Activated CD4-positive, CD25-positive, alpha-beta regulatory T cell treated with anti-CD3 and anti-CD28 coated beads, Interleukin-2, amount 50 U/mL, for 24 hours (primary cell): Measurements from ENCODE around the gene S100A3.
"Not testable (repeated sequence)": the region's sequence is repeated elsewhere in the genome, so short reads cannot be mapped to it uniquely, and the experiment has no call there.

Source experiments
- ATAC-seq, 2 donors: fragments of 150-1000 bp; cut with Tn5 transposase; one replicate each; pipeline ENCODE4 v1.10.0; 2021; ENCODE audit warnings: mild to moderate bottlenecking in 1 of 2, moderate library complexity in 1 of 2

S100A3 gene, protein sequence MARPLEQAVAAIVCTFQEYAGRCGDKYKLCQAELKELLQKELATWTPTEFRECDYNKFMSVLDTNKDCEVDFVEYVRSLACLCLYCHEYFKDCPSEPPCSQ

DNA sequence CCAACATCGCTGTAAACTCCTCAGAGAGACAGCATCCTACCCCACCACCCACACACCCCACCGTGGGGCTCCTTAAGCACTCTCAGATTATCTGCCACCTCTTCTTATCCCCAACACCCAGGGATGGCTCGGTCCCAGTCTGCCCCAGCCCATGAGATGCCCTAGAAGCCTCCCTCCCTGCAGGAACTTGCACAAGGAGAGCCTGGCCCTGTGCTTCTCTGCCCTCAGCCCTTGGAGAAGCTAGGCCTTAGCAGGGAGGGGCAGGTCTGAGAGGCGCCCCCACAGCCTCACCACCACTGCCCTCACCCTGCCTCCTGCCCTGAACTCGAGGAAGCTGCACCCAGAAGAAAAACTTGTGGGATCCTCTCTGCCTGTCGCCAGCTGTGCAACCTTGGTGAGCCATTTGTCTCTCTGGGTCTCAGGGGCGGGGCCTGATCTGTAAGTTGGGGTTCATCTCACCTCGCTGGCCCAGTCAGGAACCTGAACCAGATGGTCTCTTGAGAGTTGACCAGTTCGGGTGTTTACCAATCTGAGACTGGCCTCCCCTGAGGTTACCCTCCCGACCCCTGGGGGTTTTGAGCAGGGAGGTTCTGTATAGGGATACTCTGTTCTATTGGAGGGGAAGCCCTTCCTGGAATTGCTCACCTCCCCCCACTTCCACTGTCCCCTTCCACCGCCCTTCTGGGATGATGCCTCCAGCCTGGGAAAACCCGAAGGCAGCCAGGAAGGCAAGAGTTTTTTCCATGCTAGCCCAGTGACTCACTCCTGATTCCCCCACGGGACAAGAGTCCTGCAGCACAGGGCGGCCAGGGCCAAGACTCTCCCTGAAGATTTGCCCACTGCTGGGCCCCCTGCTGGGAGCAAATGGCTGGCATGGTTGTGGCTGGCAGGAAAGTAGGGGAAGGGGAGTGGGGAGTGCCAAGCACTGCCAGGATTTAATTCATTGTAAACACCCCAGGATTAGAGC lies at the start of gene S100A3:
Gene S100A3 (minus strand): TSS at position 537 of the 967 bp plus-strand sequence. CDS start 773 bp downstream, outside the sequence.
- ATAC-seq, result no peak

DNA sequence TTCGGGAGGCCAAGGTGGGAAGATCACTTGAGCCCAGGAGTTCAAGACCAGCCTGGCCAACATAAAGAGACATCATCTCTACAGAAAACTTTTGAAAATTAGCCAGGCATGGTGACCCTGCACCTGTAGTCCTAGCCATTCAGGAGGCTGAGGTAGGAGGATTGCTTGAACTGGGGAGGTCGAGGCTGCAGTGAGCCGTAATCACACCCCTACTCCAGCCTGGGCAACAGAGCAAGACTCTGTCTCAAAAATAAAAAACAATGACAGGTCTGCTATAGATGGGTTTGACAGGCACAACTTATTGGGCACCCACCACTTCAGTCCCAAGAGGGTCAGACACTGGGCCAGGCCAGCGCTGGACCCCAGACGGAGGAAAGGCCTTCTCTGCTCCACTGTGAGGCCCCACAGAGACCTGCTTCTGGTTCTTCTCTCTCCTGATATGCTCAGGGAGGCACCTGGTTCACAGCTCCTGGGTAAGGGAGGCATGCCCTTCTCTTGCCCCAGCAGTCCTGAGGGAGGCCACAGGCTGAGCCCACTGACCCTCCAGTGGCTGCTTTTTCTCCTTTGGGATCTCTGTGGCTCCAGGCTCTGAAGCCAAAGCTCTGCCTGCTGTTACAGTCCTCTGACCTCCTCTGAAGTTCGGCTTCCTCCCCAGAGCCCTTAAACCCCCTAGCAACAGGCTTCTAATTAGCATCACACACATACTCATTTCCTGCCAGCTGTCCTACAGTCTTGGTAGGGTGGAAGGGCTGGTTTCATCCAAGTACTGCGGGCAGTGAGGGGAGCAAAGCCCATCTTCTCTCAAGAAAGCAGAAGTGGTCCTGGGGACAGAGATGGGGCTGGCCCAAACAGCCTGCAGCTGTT lies 49.5 kb upstream of the S100A3 start:
- peak; percentile 72 to 83 for ATAC-seq

DNA sequence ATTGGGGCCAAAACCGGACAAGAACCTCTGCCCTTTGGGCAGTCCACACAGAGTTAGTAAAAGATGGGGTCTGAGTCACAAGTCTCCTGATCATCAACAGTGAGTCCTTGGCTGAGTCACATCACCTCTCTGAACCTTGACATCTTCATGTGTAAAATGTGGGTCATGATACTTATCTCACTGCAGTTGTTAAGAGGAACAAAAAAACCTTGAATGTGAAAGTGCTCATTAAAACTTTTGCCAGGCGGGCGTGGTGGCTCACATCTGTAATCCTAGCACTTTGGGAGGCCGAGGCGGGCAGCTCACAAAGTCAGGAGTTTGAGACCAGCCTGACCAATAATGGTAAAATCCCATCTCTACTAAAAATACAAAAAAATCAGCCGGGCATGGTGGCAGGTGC lies 48.1 kb upstream of the S100A3 start:
- peak; percentile 87 to 98 for ATAC-seq

DNA sequence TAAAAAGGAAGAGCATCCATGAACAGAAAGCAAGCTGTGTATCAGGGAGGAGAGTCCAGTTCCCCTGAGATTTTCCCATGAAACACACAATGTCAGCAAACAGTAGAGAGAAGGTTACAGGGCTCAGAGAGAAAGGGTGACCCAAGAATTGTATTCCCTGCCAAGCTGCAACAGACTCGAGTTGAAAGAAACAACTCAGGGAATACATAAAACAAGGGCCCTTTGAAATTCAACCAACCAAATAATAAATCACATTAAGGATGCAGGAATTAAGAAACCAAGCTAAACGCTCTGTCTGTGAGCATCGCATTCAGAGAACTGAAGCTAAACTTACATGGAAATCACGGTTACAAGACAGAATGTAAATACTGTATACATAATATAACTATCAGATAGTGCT lies 43.7 kb upstream of the S100A3 start:
- ATAC-seq, result no peak

DNA sequence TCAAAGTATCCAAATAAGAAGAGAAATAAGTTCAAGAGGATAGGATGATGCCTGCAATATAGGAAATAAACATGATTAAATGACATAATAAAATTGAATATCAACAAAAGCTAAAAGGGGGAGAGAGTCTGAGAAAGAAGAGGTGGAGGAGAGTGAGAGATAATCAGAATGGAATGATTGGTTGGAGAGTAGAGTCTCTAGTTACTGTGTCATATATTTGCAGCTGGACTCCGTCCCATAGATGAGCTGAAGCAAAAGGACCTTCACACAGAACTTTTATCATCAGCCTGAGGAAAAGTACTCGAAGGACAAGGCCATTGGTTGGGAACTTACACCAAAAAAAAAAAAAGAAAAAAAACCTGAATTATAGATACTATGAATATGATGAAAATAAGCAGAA lies 39.4 kb upstream of the S100A3 start:
- ATAC-seq, result no peak

DNA sequence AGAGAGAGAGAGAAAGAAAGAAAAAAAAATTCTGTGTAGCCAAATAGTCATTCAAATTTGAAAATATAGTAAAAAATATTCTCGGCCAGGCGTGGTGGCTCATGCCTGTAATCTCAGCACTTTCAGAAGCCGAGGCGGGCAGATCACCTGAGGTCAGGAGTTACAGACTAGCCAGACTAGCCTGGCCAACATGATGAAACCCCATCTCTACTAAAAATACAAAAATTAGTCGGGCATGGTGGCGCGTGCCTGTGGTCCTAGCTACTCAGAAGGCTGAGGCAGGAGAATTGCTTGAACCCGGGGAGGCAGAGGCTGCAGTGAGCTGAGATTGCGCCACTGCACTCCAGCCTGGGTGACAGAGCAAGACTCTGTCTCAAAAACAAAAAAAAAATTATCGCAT lies 39.0 kb upstream of the S100A3 start:
- ATAC-seq, result not testable (repeated sequence)

DNA sequence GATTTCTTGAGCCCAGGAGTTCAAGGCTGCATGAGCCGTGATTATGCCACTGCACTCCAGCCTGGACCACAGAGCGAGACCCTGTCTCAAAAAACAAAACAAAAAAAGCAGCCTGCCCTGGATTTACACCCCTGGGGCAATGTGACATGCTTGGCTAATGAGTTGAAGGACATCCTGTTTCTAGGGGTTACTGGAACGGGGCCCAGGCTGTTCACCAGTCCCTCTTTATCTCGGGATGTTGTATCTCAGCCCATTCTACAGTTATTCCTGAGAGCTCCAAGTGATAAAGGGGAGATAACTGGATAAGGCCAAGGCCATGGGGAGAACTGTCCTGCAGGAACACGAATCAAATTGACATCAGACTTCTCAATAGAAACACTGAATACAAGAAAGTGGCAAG lies 38.3 kb upstream of the S100A3 start:
- ATAC-seq, result no peak

DNA sequence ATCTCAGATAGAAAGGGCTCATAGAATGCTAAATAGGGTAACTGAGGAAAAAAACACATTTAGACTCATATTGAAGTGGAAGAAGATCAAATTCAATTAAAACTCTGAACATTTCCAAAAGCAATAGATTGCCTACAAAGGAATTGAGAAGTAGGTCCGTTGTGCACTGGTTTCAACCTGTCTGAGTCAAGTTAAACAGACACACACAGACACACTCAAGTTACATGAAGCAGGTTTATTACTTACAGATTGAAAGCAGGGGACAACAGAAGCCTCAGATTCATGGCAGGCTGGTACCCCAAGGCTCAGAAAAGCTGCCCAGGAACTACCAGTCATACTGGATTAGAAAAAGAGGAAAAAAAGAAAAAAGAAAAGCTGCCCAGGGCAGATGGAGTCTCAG lies 37.3 kb upstream of the S100A3 start:
- ATAC-seq, result no peak

DNA sequence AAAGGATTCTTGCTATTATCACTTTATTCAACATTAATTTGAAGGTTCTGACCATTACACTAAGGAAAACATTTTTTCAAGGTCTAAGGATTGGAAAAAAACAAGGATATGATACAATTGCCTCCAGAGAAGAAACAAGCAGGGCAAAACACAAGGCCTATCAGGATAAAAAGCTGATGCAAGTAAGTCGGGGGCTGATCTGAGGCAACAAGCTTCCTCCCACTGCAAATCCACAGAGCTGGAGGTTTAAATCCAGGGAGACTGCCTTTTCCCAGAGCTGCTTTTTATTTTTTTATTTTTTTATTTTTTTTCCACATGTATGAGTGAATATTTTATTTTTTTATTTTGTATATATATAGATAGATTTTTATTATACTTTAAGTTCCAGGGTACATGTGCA lies 35.9 kb upstream of the S100A3 start:
- ATAC-seq, result no peak

DNA sequence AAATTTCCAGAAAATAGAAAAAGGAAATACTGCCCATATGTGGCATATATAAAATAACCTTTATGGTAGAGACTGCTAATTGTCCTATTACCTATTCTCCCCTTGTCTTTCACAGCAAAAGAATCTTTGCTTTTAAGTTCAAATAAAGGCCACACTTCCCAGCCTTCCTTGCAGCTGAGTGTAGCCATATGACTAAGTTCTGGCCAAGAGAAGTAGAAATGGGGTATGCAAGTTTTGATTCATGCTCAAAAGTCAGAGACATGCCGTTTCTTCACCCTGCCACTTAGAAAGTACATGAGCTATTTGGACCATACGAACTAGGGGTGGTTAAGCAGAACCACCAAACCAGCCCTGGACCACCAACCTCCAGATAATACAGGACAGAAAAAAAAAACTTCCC lies 34.9 kb upstream of the S100A3 start:
- ATAC-seq, result no peak

DNA sequence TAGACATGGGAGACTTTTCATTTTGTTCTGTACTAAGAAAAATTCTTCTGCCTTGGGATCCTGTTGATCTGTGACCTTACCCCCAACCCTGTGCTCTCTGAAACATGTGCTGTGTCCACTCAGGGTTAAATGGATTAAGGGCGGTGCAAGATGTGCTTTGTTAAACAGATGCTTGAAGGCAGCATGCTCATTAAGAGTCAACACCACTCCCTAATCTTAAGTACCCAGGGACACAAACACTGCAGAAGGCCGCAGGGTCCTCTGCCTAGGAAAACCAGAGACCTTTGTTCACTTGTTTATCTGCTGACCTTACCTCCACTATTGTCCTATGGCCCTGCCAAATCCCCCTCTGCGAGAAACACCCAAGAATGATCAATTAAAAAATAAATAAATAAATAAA lies 34.5 kb upstream of the S100A3 start:
- ATAC-seq, result not testable (repeated sequence)

DNA sequence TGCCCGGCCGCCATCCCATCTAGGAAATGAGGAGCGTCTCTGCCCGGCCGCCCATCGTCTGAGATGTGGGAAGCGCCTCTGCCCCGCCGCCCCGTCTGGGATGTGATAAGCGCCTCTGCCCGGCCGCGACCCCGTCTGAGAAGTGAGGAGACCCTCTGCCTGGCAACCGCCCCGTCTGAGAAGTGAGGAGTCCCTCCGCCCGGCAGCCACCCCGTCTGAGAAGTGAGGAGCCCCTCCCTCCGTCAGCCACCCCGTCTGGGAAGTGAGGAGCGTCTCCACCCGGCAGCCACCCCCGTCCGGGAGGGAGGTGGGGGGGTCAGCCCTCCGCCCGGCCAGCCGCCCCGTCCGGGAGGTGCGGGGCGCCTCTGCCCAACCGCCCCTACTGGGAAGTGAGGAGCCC lies 33.8 kb upstream of the S100A3 start:
- ATAC-seq, result not testable (repeated sequence)

DNA sequence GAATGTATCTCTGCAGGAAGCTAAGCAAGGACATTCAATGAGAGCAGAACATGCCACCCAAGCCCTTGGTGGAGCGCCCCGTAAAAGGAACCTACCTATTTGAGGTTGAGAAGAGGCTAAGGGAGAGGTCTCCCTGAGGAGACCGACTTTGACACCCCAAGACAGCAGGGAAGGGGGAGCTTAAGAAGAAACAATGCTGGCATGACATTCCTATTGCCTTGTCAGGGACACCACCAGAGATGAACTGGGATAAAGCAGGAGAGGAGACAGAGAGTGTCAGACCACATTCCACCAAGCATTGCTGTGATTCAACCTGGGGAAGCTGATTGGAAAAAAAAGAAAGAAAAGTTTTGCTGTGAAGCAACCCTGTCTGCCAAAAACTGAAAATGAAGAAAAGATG lies 29.9 kb upstream of the S100A3 start:
- ATAC-seq, result no peak

DNA sequence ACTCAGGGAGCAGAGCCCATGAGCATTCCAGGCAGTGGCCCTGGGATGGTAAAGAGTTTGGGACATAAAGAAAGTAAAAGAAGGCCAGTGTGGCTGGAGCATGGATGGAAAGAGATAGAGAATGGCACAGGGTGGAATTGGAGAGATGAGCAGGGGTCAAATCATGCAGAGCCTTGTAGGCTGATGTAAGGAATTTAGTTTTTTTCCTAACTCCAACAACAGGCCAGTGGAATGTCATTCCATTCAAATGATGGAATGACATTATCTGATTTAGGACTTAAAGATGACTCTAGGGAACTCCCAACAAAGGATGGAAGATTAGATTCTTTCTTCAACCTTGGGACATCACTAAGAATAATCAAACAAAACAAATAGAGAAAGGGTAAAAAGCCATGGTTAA lies 29.4 kb upstream of the S100A3 start:
- ATAC-seq, result no peak

DNA sequence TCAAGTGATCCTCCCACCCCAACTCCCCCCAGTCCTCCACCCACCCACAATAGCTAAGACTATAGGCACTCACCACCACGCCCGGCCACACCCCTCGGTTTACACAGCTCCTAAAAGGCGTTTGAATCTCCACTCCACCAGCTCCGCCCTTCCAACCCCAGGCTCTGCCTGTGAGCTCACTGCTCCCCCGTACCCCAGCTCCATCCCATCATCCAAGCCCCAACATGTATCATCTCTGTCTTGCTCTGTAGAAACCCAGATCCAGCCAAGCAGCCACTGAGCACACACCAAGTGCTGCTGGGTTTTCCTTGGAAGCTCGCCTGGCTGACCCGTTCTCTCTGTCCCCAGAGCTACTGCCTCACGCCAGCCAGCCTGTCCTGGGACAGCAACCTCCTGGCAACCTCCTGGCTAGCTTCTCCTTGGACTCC lies 28.6 kb upstream of the S100A3 start:
- ATAC-seq, result no peak

DNA sequence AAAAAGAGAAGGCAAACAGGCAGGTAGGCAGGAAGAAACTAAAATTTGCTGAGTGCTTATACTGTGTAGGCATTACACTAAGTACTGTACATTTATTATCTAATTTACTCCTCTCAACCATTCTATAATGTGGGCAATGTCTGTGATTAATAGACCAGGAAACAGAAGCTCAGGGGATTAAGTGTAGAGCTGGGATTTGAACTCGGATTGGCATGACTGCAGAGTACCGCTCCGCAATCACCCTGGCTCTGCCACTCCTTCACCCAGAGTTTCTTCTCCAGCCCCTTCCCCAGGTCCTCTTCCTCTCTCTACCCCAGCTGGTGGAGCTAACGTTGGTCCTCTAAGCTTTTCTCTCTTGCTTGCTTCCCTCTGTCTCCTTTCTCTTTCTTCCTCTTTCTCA lies 28.1 kb upstream of the S100A3 start:
- ATAC-seq, result no peak

DNA sequence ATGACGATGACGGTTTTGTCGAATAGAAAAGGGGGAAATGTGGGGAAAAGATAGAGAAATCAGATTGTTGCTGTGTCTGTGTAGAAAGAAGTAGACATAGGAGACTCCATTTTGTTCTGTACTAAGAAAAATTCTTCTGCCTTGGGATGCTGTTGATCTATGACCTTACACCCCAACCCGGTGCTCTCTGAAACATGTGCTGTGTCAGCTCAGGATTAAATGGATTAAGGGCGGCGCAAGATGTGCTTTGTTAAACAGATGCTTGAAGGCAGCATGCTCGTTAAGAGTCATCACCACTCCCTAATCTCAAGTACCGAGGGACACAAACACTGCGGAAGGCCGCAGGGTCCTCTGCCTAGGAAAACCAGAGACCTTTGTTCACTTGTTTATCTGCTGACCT lies 26.4 kb upstream of the S100A3 start:
- ATAC-seq, result not testable (repeated sequence)

DNA sequence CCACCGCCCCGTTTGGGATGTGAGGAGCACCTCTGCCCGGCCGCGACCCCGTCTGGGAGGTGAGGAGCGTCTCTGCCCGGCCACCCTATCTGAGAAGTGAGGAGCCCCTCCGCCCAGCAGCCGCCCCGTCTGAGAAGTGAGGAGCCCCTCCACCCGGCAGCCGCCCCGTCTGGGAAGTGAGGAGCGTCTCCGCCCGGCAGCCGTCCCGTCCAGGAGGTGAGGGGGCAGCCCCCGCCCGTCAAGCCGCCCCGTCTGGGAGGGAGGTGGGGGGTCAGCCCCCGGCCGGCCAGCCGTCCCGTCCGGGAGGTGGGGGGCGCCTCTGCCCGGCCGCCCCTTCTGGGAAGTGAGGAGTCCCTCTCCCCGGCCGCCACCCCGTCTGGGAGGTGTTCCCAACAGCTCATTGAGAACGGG lies 26.0 kb upstream of the S100A3 start:
- not testable (repeated sequence) for ATAC-seq

DNA sequence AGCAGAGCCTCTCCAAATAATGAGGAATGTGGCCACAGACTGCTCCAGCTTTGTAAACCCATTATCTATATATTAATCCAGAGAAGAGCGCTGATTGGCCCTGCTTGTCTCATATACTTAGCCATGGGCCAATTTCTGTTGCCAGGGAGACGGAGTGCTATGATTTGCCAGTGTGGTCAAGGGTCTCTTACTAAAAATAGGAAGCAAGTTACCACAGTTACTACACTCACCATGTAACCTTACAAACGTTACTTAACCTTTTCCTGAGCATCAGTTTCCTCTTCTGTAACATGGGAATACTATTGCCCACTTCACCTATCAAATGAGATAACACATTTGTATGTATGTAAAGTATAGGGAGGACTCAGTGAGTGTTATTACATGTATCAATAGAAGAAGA lies 24.3 kb upstream of the S100A3 start:
- no peak for ATAC-seq

DNA sequence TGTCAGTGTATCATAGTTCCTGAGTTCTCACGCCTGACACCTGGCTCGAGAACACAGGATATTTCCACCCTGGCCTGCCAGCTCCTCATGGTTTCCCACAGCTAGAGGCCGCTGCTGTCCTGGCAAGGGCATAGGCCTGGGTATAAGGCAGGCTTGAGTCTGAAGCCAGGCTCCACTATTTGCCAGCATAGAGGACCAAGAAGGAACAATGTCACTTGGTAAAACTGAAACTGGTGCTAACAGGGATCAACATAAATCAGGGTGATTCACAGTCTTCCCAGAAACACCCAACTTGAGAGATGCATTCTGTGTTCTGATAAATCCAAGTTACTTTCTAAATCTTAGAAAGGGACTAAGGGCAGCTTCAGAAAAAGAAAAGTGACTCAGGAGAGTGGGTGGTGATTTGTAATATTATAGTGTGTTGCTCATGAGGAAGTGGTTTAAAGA lies 23.5 kb upstream of the S100A3 start:
- peak; percentile 88 to 89 for ATAC-seq

DNA sequence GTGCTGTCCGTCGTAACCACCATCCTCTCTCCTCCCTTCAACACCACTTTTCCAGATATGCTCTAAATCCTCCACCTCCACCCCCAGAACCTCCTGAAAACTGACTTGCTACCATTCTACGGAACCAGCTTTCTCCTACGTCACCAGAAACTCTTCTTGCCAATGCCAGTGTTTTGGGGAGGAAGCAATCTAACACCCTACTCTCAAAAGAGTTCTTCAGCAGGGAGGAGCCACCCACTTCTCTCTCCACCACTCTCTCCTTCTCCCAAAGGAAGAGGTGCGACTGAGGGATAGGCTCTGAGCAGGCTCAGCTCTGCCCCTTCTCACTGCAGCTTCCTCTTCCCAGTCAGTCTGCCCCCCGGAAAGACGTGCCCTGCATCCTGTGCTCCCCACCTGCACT lies 22.6 kb upstream of the S100A3 start:
- no peak for ATAC-seq

DNA sequence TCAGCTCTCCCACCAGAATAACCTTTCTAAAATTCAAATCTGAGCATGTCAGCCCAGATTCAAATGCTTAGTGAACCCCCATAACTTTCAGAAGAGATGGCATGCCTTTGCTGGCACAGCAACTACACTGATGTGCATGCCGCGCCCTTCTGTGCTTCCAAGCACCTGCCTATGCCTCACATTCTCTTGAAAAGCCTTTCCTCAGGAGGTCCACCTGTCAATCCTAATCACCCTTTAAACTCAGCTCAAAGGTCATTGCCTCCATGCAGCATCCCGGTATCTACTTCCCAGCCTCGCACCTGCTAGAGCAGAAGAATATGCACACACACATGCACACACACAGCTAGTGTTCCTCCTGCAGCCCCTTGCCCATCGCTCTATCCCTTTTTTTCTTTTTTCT lies 21.8 kb upstream of the S100A3 start:
- no peak for ATAC-seq

DNA sequence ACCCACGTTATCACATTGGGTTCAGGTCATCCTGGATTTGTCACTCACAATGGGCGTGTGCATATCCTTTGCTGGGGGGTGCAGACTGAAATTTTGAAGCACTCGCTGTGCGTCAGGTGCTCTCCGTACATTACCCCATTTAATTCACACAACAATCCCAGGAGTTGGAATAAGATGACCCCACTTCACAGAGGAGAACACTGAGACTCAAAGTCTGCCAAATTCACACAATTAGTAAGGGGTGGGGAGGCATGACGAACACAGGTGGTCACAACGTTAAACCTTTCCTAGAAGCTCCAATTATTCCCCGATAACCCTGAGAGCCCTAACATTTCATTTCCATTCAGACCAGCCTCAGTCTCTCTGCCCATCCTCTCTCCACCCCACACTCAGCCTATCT lies 20.4 kb upstream of the S100A3 start:
- no peak for ATAC-seq
